GM19023 (cell line): ENCODE measurements around the gene REPS1.
"Not testable (repeated sequence)": the region's sequence is repeated elsewhere in the genome, so short reads cannot be mapped to it uniquely, and the experiment has no call there.

Source experiments
- ATAC-seq: cut with Tn5 transposase; IDR thresholded peaks from one replicate; pipeline ENCODE4 v1.9.1; 2021; ENCODE audit warnings: mild to moderate bottlenecking, moderate library complexity; ENCODE audit not compliant: unreplicated experiment

REPS1 gene

GRCh38 chr6:139007428-139007827 lies 19.4 kb upstream of the REPS1 start:
- ATAC-seq: no peak

- ATAC-seq: no peak
These were observed 18.4 kb upstream of the REPS1 start for GRCh38 chr6:139006477-139006876.

GRCh38 chr6:139003751-139004150 lies 15.7 kb upstream of the REPS1 start:
- ATAC-seq: no peak

GRCh38 chr6:138999949-139000725 lies 12.1 kb upstream of the REPS1 start:
- no peak for ATAC-seq

- no peak for ATAC-seq
These were observed 9.1 kb upstream of the REPS1 start for GRCh38 chr6:138997136-138997535.

- ATAC-seq: no peak
These were observed 8.5 kb upstream of the REPS1 start for GRCh38 chr6:138996524-138996923.

- ATAC-seq: not testable (repeated sequence)
These were observed 5.4 kb upstream of the REPS1 start for GRCh38 chr6:138993410-138993809.

GRCh38 chr6:138992965-138993364 lies 4.9 kb upstream of the REPS1 start:
- not testable (repeated sequence) for ATAC-seq

GRCh38 chr6:138991206-138991605 lies 3.2 kb upstream of the REPS1 start:
- no peak for ATAC-seq

- ATAC-seq: no peak
These were observed 1.3 kb upstream of the REPS1 start for GRCh38 chr6:138989098-138989983.

GRCh38 chr6:138988469-138988834 lies 399 bp upstream of the REPS1 start:
- peak; percentile 10 for ATAC-seq

GRCh38 chr6:138987080-138987642 lies 892 bp downstream of the REPS1 start:
- ATAC-seq: peak; percentile 0

GRCh38 chr6:138986578-138986977 lies 1.5 kb downstream of the REPS1 start:
- no peak for ATAC-seq

- no peak for ATAC-seq
These were observed 6.6 kb downstream of the REPS1 start for GRCh38 chr6:138981416-138981815.

- peak; percentile 63 for ATAC-seq
These were observed 8.0 kb downstream of the REPS1 start for GRCh38 chr6:138979813-138980668.

GRCh38 chr6:138979365-138979764 lies 8.7 kb downstream of the REPS1 start:
- no peak for ATAC-seq

- ATAC-seq: no peak
These were observed 9.8 kb downstream of the REPS1 start for GRCh38 chr6:138978229-138978628.

GRCh38 chr6:138977646-138978167 lies 10.3 kb downstream of the REPS1 start:
- ATAC-seq: no peak

GRCh38 chr6:138977242-138977641 lies 10.8 kb downstream of the REPS1 start:
- ATAC-seq: no peak

- ATAC-seq: no peak
These were observed 12.2 kb downstream of the REPS1 start for GRCh38 chr6:138975815-138976214.
